UCSD-AML1 (cell line): Measurements from ENCODE around the gene LRP1B.

Experiments
- DNase-seq: peaks from one replicate; lab custom pipeline; 2025; ENCODE audit not compliant: unreplicated experiment; lab: John Stamatoyannopoulos, UW

Gene LRP1B

GRCh38 chr2:141701618-141702017 is 429.2 kb downstream of the LRP1B start:
- no peak for DNase-seq

- DNase-seq: no peak
Observed at GRCh38 chr2:141699573-141699972, 431.2 kb downstream of the LRP1B start.

GRCh38 chr2:141698500-141698899 is 432.3 kb downstream of the LRP1B start:
- DNase-seq: no peak

- DNase-seq: no peak
Observed at GRCh38 chr2:141697035-141697434, 433.8 kb downstream of the LRP1B start.

- DNase-seq: no peak
Observed at GRCh38 chr2:141694180-141694579, 436.6 kb downstream of the LRP1B start.

- DNase-seq: no peak
Observed at GRCh38 chr2:141692829-141693228, 438.0 kb downstream of the LRP1B start.

GRCh38 chr2:141676139-141676538 is 454.7 kb downstream of the LRP1B start:
- DNase-seq: no peak

GRCh38 chr2:141666191-141666590 is 464.6 kb downstream of the LRP1B start:
- no peak for DNase-seq

GRCh38 chr2:141660232-141660631 is 470.6 kb downstream of the LRP1B start:
- DNase-seq: no peak

GRCh38 chr2:141654311-141654710 is 476.5 kb downstream of the LRP1B start:
- no peak for DNase-seq

GRCh38 chr2:141653184-141653583 is 477.6 kb downstream of the LRP1B start:
- DNase-seq: no peak

- DNase-seq: no peak
Observed at GRCh38 chr2:141652308-141652707, 478.5 kb downstream of the LRP1B start.

- no peak for DNase-seq
Observed at GRCh38 chr2:141647353-141647752, 483.5 kb downstream of the LRP1B start.

GRCh38 chr2:141641462-141641861 is 489.4 kb downstream of the LRP1B start:
- DNase-seq: no peak

- no peak for DNase-seq
Observed at GRCh38 chr2:141639809-141640208, 491.0 kb downstream of the LRP1B start.

- no peak for DNase-seq
Observed at GRCh38 chr2:141633132-141633531, 497.7 kb downstream of the LRP1B start.

- no peak for DNase-seq
Observed at GRCh38 chr2:141630407-141630930, 500.3 kb downstream of the LRP1B start.

GRCh38 chr2:141620372-141620771 is 510.4 kb downstream of the LRP1B start:
- DNase-seq: no peak

- DNase-seq: no peak
Observed at GRCh38 chr2:141618457-141618856, 512.4 kb downstream of the LRP1B start.

- no peak for DNase-seq
Observed at GRCh38 chr2:141611981-141612380, 518.8 kb downstream of the LRP1B start.

- DNase-seq: no peak
Observed at GRCh38 chr2:141611176-141611571, 519.6 kb downstream of the LRP1B start.

GRCh38 chr2:141610564-141611175 is 520.1 kb downstream of the LRP1B start:
- no peak for DNase-seq

- DNase-seq: no peak
Observed at GRCh38 chr2:141605163-141605562, 525.7 kb downstream of the LRP1B start.
